ENCODE results near the gene CRYGN.

DNA sequence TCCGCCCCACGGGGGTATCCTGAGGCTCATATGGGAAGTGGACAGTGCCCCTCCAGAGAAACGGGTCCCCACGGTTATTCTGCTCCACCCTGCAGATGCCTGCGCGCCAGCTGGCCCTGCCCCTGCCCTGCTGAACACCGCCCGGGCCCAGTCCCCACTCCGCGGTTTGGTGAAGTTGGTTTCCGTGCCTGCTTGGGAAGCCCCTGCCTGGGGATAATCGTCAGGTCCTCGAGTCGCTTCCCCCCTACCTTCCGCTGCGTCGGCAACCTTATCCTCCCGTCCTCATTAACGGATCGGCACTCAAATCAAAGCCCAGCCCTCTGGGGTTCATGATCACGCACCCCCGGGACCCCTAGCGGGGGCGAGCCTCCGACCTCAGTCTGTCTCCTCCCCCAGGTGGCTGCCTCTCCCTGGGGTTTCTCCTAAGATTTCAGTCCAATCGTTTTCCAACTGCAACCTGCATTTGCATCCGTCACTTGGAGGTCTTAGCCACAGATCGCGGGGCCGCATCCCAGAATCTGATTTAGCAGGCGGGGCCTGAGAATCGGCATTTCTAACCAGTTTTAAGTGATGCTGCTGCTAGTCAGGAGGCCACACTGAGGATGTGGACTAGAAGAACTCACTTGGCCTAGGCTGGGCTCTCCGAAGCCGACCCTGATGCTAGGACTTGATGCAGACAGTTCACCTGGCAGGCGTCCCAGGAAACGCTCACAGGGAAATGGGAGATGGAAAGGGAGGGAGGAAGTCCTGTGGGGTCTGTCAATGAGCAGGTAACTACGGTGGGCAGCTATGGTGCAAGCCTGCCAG, 57.7 kb downstream of the CRYGN start:
- TF ChIP-seq, protein P1, sequence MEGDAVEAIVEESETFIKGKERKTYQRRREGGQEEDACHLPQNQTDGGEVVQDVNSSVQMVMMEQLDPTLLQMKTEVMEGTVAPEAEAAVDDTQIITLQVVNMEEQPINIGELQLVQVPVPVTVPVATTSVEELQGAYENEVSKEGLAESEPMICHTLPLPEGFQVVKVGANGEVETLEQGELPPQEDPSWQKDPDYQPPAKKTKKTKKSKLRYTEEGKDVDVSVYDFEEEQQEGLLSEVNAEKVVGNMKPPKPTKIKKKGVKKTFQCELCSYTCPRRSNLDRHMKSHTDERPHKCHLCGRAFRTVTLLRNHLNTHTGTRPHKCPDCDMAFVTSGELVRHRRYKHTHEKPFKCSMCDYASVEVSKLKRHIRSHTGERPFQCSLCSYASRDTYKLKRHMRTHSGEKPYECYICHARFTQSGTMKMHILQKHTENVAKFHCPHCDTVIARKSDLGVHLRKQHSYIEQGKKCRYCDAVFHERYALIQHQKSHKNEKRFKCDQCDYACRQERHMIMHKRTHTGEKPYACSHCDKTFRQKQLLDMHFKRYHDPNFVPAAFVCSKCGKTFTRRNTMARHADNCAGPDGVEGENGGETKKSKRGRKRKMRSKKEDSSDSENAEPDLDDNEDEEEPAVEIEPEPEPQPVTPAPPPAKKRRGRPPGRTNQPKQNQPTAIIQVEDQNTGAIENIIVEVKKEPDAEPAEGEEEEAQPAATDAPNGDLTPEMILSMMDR (conservative IDR thresholded peaks at IDR 0.05; ENCODE audit: low read length), result no peak
- no peak for TF ChIP-seq EZH2phosphoT487 (IDR thresholded peaks at IDR 0.05; ENCODE audit: borderline replicate concordance)

Data from Loucy (cell line).